Left lung (tissue), 10 donors: ENCODE data around the gene RITA1. TPM values are rescaled to one million over a fixed set of nuclear protein-coding genes. Genes with fewer than 3 reads are reported as not detected.
"Not testable (repeated sequence)": the region's sequence is repeated elsewhere in the genome, so short reads cannot be mapped to it uniquely, and the experiment has no call there.

Experiments used
- ATAC-seq: fragments of 200-7000 bp; cut with Tn5 transposase; one replicate; pipeline ENCODE4 v1.9.1; 2020; ENCODE audit warnings: moderate library complexity
- DNase-seq, 4 donors: peaks; one replicate each; pipeline ENCODE4 v3.0.0-alpha.2; 2013 to 2020
- H3K27ac ChIP-seq, 2 donors: fragments of 200-600 bp; sonication (generic) in 1 of 2; one replicate each; pipeline versions ENCODE4 v1.5.0 to v1.8.0; 2020 to 2021
- H3K27me3 ChIP-seq, 2 donors: fragments of 200-600 bp; sonication (generic) in 1 of 2; one replicate each; pipeline versions ENCODE4 v1.5.0 to v1.8.0; 2020 to 2021
- H3K36me3 ChIP-seq, 2 donors: fragments of 200-600 bp; sonication (generic) in 1 of 2; one replicate each; pipeline versions ENCODE4 v1.5.0 to v1.8.0; 2020 to 2021
- H3K4me1 ChIP-seq, 2 donors: fragments of 200-600 bp; one replicate each; pipeline ENCODE4 v1.8.0; 2021
- H3K4me3 ChIP-seq, 2 donors: fragments of 200-600 bp; sonication (generic) in 1 of 2; one replicate each; pipeline versions ENCODE4 v1.5.0 to v1.8.0; 2020 to 2021; ENCODE audit warnings: mild to moderate bottlenecking in 1 of 2
- H3K9me3 ChIP-seq, 2 donors: fragments of 200-600 bp; sonication (generic) in 1 of 2; one replicate each; pipeline versions ENCODE4 v1.5.0 to v1.8.0; 2020 to 2021
- CTCF ChIP-seq, 2 donors: fragments of 200-600 bp; sonication (generic) in 1 of 2; IDR thresholded peaks; one replicate each; pipeline versions ENCODE4 v1.5.0 to v1.8.0; 2021; ENCODE audit warnings: antibody characterized with exemption in 2 of 2
- intact Hi-C, 2 donors: fragments of 100-400 bp; cut with DNase I; formaldehyde crosslinking; loops; one replicate each; pipeline versions ENCODE4 v1.11.2 to v1.14.2; 2022
- polyA plus RNA-seq, 6 donors: library from polyadenylated mRNA; unstranded; fragments of 120-200 nt; gene quantifications; one replicate each; pipeline ENCODE4 v1.2.1, GENCODE V29; 2013; ENCODE audit not compliant: insufficient read length in 6 of 6
- total RNA-seq, 2 donors: library from RNA; stranded (reverse); fragmentation: NEBNext Ultra II Directional; extraction: Animal tissue kit (Norgen Biotek cat#: 25700); gene quantifications; one replicate each; pipeline ENCODE4 v1.2.1, GENCODE V29; 2021
- donor health status: DM: no; HTN: yes; CAD: no.
- donor health status: DM: no; HTN: no; CAD: no.

The RITA1 gene
- total and polyA plus RNA-seq, 8 donors, result 9.1 to 17.3 (median 11.9) TPM

DNA sequence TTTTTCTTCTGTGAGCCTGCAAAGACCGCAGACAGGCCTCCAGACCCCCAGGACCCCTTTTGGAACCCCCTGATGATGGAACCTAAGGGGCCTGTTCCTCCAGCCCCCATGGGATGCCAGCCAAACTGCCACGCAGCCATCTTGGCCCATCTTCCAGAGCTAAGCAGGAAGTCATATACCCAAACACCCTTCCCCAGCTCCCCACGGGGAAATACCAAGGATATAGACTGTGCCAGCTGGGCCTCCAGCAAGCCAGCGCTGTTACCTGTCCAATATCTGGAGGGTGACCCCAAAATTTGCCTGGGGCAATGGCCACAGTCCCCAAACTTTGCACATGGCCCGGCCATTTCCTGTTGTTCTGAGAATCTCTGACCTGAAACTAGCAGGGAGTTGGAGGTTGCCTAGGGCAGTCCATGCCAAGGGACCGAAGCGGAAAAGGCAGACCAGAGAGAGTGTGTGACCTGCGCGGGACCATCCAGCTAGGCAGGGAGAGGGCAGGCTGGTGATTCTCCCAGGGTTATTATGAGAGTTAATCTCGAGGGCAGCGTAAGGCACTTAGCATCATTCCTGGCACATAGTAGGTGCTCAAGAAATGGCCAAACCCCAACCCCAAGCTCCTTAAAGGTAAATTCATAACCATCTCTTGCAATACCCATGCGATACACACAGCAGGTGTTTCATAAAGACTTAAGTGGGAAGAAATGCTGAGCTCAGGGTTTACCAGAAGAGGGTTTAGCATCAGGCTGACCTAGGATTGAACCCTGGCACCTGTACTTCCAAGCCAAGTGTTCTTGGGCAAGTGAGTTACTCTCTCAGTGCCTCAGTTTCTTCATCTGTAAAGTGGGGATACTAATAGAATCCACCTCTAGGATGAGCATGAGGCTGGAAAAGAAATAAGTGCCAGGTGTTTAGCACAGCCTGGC, 47.4 kb upstream of the RITA1 start:
- DNase-seq, result no peak
- Histone ChIP-seq H3K4me1 (peaks cover 0 to 18% of the 10 kb centered on the region in 2 donors), H3K27ac (no peak overlapping the region), H3K4me3 (no peak overlapping the region), H3K27me3 (peaks cover 0 to 55% of the 10 kb centered on the region in 2 donors), H3K9me3 (no peaks in the 10 kb centered on the region), H3K36me3 (no peaks in the 10 kb centered on the region)
- no peak for TF ChIP-seq CTCF (IDR thresholded peaks at IDR 0.05)
- ATAC-seq, result no peak
- intact Hi-C loops, result no loop called here

GRCh38 chr12:113138826-113139225, 46.7 kb upstream of the RITA1 start:
- H3K4me3 ChIP-seq, result no peak overlapping the region
- no peaks in the 10 kb centered on the region for H3K9me3 ChIP-seq
- H3K36me3 ChIP-seq, result no peaks in the 10 kb centered on the region
- no peak for DNase-seq
- H3K27me3 ChIP-seq, result peaks cover 0 to 55% of the 10 kb centered on the region in 2 donors
- no peak overlapping the region for H3K27ac ChIP-seq
- no peak for TF ChIP-seq CTCF (IDR thresholded peaks at IDR 0.05)
- H3K4me1 ChIP-seq, result peaks cover 0 to 23% of the 10 kb centered on the region in 2 donors
- intact Hi-C loops, result no loop called here
- ATAC-seq, result no peak

DNA sequence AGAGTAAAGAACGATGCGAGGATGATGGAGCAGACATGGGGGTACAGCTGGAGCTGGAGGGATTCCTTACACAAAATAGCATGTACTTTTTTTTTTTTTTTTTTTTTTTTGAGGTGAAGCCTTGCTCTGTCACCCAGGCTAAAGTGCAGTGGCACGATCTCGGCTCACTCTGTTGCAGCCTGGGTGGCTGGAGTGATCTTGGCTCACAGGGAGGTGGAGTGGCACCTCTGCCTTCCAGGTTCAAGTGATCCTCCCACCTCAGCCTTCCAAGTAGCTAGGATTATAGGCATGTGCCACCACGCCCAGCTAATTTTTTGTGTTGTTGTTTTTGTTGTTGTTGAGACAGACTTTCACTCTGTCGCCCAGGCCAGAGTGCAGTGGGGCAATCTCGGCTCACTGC, 44.8 kb upstream of the RITA1 start:
- H3K36me3 ChIP-seq, result no peaks in the 10 kb centered on the region
- TF ChIP-seq CTCF (IDR thresholded peaks at IDR 0.05), result no peak
- H3K4me3 ChIP-seq, result no peak overlapping the region
- H3K9me3 ChIP-seq, result no peaks in the 10 kb centered on the region
- ATAC-seq (no peak), DNase-seq (no peak)
- peaks cover 0 to 37% of the 10 kb centered on the region in 2 donors for H3K27me3 ChIP-seq
- H3K4me1 ChIP-seq, result peaks cover 0 to 18% of the 10 kb centered on the region in 2 donors
- H3K27ac ChIP-seq, result no peak overlapping the region
- intact Hi-C loops, result no loop called here

GRCh38 chr12:113141716-113142115, 43.8 kb upstream of the RITA1 start:
- peaks cover 0 to 33% of the 10 kb centered on the region in 2 donors for H3K27me3 ChIP-seq
- H3K27ac ChIP-seq, intact Hi-C loops, ATAC-seq, H3K9me3 ChIP-seq, H3K4me3 ChIP-seq, DNase-seq, H3K36me3 ChIP-seq: not testable (repeated sequence)
- peaks cover 0 to 14% of the 10 kb centered on the region in 2 donors for H3K4me1 ChIP-seq

DNA sequence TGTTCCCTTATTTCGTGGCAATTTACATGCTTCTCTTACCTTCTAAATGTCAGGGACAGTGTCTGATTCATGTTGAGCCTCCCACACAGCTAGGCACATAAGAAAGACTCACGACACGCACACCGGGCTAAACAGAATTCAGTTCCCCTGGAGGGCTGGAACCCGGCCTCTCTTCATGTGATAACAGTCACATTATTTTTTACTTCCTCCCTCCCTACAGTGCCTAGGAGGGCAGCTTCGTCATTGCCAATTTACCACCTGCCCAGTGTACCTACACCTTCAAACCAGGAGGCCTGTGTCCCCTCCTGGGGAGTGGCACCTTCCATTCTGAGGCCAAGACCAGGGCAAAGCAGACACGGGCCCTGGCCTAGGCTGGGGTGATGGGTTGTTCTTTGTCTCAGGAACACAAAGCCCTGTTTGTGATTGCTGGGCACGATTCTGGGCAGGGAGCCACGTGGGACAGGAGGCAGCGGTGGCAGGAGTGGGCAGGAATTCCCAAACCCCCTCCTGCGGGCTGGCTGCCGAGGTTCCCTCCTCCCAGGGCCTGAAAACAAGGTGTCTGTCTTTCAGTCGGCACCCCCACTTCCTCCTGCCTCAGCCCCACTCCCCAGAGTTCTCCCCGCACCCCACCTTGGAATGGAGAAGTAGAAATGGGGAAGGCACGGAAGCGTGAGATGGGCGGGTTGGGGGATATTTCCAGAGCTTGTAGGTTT, 43.2 kb upstream of the RITA1 start:
- H3K27me3 ChIP-seq, result peaks cover 0 to 30% of the 10 kb centered on the region in 2 donors
- no peaks in the 10 kb centered on the region for H3K9me3 ChIP-seq
- intact Hi-C loops, result no loop called here
- TF ChIP-seq CTCF (IDR thresholded peaks at IDR 0.05), result no peak
- peak in 1 of 4 donors; percentile 51 for DNase-seq
- H3K27ac ChIP-seq, result peak overlapping the region in 1 of 2 donors; percentile 50
- H3K4me1 ChIP-seq, result peaks cover 0 to 14% of the 10 kb centered on the region in 2 donors
- no peaks in the 10 kb centered on the region for H3K36me3 ChIP-seq
- H3K4me3 ChIP-seq, result no peak overlapping the region
- ATAC-seq, result peak; percentile 59
